H9 (cell line): Measurements from ENCODE around the gene CFAP100. TPM values are rescaled to one million over a fixed set of nuclear protein-coding genes. Genes with fewer than 3 reads are reported as not detected.

Experiments
- DNase-seq: peaks from one replicate; pipeline ENCODE4 v3.0.0-alpha.2; 2017
- H2AFZ ChIP-seq: one replicate; pipeline ENCODE4 v1.6.1; 2013; ENCODE audit warnings: mild to moderate bottlenecking, low read length, control low read depth, moderate library complexity
- H2AK5ac ChIP-seq: 2 replicates; pipeline ENCODE4 v1.6.1; 2013; ENCODE audit warnings: low read length, control low read depth, mixed read lengths; ENCODE audit not compliant: insufficient read length
- H2BK120ac ChIP-seq: one replicate; pipeline ENCODE4 v1.6.1; 2013; ENCODE audit warnings: low read depth, mild to moderate bottlenecking, low read length, control low read depth, inconsistent platforms; ENCODE audit not compliant: poor library complexity, severe bottlenecking
- H2BK12ac ChIP-seq: 2 replicates; pipeline ENCODE4 v1.6.1; 2013; ENCODE audit warnings: low read length, control low read depth, mixed read lengths, low read depth; ENCODE audit not compliant: insufficient read length
- H2BK15ac ChIP-seq: 2 replicates; pipeline ENCODE4 v1.6.1; 2013; ENCODE audit warnings: low read depth, low read length, control low read depth
- H2BK20ac ChIP-seq: one replicate; pipeline ENCODE4 v1.6.1; 2013; ENCODE audit warnings: low read depth, mild to moderate bottlenecking, low read length, control low read depth, inconsistent platforms; ENCODE audit not compliant: poor library complexity, severe bottlenecking
- H2BK5ac ChIP-seq: 2 replicates; pipeline ENCODE4 v1.6.1; 2013; ENCODE audit warnings: low read length, control low read depth, mixed read lengths; ENCODE audit not compliant: insufficient read length
- H3K14ac ChIP-seq: 2 replicates; pipeline ENCODE4 v1.6.1; 2013; ENCODE audit warnings: low read length, control low read depth; ENCODE audit not compliant: insufficient read depth
- H3K18ac ChIP-seq: 2 replicates; pipeline ENCODE4 v1.6.1; 2013; ENCODE audit warnings: low read depth, mild to moderate bottlenecking, mixed read lengths, low read length, control low read depth; ENCODE audit not compliant: insufficient read length
- H3K23ac ChIP-seq: 2 replicates; pipeline ENCODE4 v1.6.1; 2013; ENCODE audit warnings: low read length, control low read depth, mixed read lengths, low read depth; ENCODE audit not compliant: insufficient read length
- H3K23me2 ChIP-seq: 2 replicates; pipeline ENCODE4 v1.6.1; 2013; ENCODE audit warnings: low read depth, mild to moderate bottlenecking, mixed read lengths, low read length, control low read depth; ENCODE audit not compliant: insufficient read length, poor library complexity, severe bottlenecking
- H3K27ac ChIP-seq: 2 replicates; pipeline ENCODE4 v1.5.1; 2013; ENCODE audit warnings: low read length, control low read depth, mixed read lengths, low read depth; ENCODE audit not compliant: insufficient read length
- H3K27me3 ChIP-seq: 2 replicates; pipeline ENCODE4 v1.6.1; 2013; ENCODE audit warnings: low read length, control low read depth, inconsistent platforms; ENCODE audit not compliant: insufficient read depth
- H3K4ac ChIP-seq: 2 replicates; pipeline ENCODE4 v1.6.1; 2013; ENCODE audit warnings: low read depth, mild to moderate bottlenecking, control low read depth, inconsistent platforms, low read length, moderate library complexity
- H3K4me1 ChIP-seq: 2 replicates; pipeline ENCODE4 v1.6.1; 2013; ENCODE audit warnings: low read length, control low read depth, inconsistent platforms; ENCODE audit not compliant: insufficient read depth
- H3K4me2 ChIP-seq: 2 replicates; pipeline ENCODE4 v1.6.1; 2013; ENCODE audit warnings: low read length, control low read depth, mixed read lengths; ENCODE audit not compliant: insufficient read length, insufficient read depth
- H3K56ac ChIP-seq: 2 replicates; pipeline ENCODE4 v1.6.1; 2013; ENCODE audit warnings: low read depth, mild to moderate bottlenecking, mixed read lengths, low read length, control low read depth; ENCODE audit not compliant: insufficient read length
- H3K79me1 ChIP-seq: 2 replicates; pipeline ENCODE4 v1.6.1; 2013; ENCODE audit warnings: low read depth, mild to moderate bottlenecking, moderate library complexity, low read length, control low read depth, inconsistent platforms; ENCODE audit not compliant: insufficient read depth, poor library complexity, severe bottlenecking
- H3K79me2 ChIP-seq: 2 replicates; pipeline ENCODE4 v1.6.1; 2013; ENCODE audit warnings: low read length, control low read depth, inconsistent platforms; ENCODE audit not compliant: insufficient read depth
- H3K9ac ChIP-seq: 2 replicates; pipeline ENCODE4 v1.6.1; 2013; ENCODE audit warnings: low read length, control low read depth, mixed read lengths; ENCODE audit not compliant: insufficient read length; ENCODE audit errors: extremely low read depth
- H3K9me3 ChIP-seq: one replicate; pipeline ENCODE4 v1.6.1; 2013; ENCODE audit warnings: low read depth, low read length, inconsistent platforms; ENCODE audit not compliant: control insufficient read depth
- H3T11ph ChIP-seq: one replicate; pipeline ENCODE4 v1.6.1; 2013; ENCODE audit warnings: mild to moderate bottlenecking, low read length, control low read depth, inconsistent platforms
- H4K20me1 ChIP-seq: one replicate; pipeline ENCODE4 v1.6.1; 2013; ENCODE audit not compliant: control insufficient read depth, insufficient read length, insufficient read depth
- H4K5ac ChIP-seq: 2 replicates; pipeline ENCODE4 v1.6.1; 2013; ENCODE audit warnings: low read depth, mild to moderate bottlenecking, mixed read lengths, low read length, control low read depth; ENCODE audit not compliant: insufficient read length
- H4K8ac ChIP-seq: replicated peaks from 2 replicates; pipeline ENCODE4 v1.6.1; 2013; ENCODE audit warnings: low read length, control low read depth, mixed read lengths, low read depth; ENCODE audit not compliant: insufficient read length
- H4K91ac ChIP-seq: 2 replicates; pipeline ENCODE4 v1.6.1; 2013; ENCODE audit warnings: low read depth, mild to moderate bottlenecking, moderate library complexity, mixed read lengths, low read length, control low read depth; ENCODE audit not compliant: insufficient read length
- H3K27ac Mint-ChIP-seq, 3 experiments: 2 replicates in 2 of 3; 3 replicates in 1 of 3; pipeline ENCODE4 v1.8.0; 2020 to 2021; ENCODE audit warnings: mixed read lengths in 3 of 3, mild to moderate bottlenecking in 1 of 3, moderate library complexity in 1 of 3
- H3K27me3 Mint-ChIP-seq: 2 replicates; pipeline ENCODE4 v1.8.0; 2021; ENCODE audit warnings: low read depth, mild to moderate bottlenecking, moderate library complexity, mixed read lengths
- H3K36me3 Mint-ChIP-seq, 3 experiments: 2 replicates in 2 of 3; 3 replicates in 1 of 3; pipeline ENCODE4 v1.8.0; 2020 to 2021; ENCODE audit warnings: low read depth in 3 of 3, mixed read lengths in 3 of 3; ENCODE audit not compliant: insufficient read depth in 1 of 3
- H3K4me1 Mint-ChIP-seq, 2 experiments: 2 replicates each; pipeline ENCODE4 v1.8.0; 2020; ENCODE audit warnings: mixed read lengths in 2 of 2
- H3K4me3 Mint-ChIP-seq, 2 experiments: 2 replicates in 1 of 2; 3 replicates in 1 of 2; pipeline ENCODE4 v1.8.0; 2020 to 2021; ENCODE audit warnings: mild to moderate bottlenecking in 2 of 2, mixed read lengths in 2 of 2, moderate library complexity in 1 of 2
- H3K9me3 Mint-ChIP-seq, 2 experiments: 2 replicates in 1 of 2; 3 replicates in 1 of 2; pipeline ENCODE4 v1.8.0; 2020; ENCODE audit warnings: mild to moderate bottlenecking in 2 of 2, mixed read lengths in 2 of 2, moderate library complexity in 1 of 2
- WGBS: extraction: QIAGEN DNeasy Blood & Tissue Kit; methylation state at CpG from one replicate; pipeline ENCODE4 v1.1.7; 2013; ENCODE audit warnings: missing lambda C conversion rate, low lambda C conversion rate, mixed read lengths; ENCODE audit not compliant: insufficient read length; ENCODE audit errors: extremely low coverage; 5-methylcytosine and 5-hydroxymethylcytosine counted together
- total RNA-seq: library from RNA; stranded (reverse); gene quantifications from 2 replicates; pipeline ENCODE4 v1.2.1, GENCODE V29; 2021
- TF ChIP-seq, protein P1 (sequence below): fragments of 200-600 bp; sonication (generic); conservative IDR thresholded peaks from 3 replicates; pipeline ENCODE4 v1.8.0; 2021; ENCODE audit warnings: antibody characterized with exemption, mild to moderate bottlenecking

CFAP100 gene
- total RNA-seq, 1 experiment from 2014 or later = 0.44 TPM

DNA sequence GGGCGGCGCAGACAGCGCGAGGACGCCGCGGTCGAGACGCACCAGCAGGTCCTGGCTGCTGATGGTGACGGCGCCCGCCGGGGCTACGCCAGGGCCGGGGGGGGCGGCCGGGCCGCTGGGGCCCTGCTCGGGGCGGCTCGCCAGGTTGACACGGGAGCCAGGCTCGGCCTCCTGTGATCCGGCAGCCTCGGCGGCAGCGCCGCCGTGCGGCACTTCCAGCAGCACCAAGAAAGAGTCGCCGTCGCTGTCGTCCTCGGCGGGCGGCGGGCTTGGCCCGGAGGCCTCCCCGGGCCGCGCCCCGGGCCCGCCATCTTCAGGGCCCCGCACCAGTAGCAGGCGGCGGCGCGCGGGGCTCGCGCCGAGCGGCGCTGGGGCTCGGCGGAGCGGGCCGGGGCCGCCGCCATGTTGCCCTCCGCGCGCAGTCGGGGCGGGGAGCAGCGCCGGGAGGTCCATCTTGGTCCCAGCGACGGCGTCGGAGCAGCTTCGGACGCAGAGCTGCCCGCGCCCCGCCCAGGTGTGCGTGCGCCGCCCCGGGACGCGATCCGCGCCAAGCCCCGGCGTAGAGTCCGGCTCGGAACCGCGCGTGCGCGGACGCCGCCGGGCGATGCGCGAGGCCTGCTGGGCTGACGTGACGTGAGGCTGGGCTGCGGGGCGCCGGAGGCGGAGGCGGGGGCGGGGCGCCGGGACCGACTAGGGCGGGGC, 80.9 kb downstream of the CFAP100 start, which contains the start of gene ZXDC:
ZXDC (minus strand) TSS at position 479 of the 702 bp plus-strand sequence; CDS start at position 453, 26 bp downstream.
- H3K27me3 Mint-ChIP-seq = no peaks in the 10 kb centered on the region
- no peak within 1 kb of the TSS for H2AFZ ChIP-seq
- no peaks in the 10 kb centered on the region; a peak in 1 of 5 replicates for H3K9me3 Mint-ChIP-seq
- TF ChIP-seq, protein P1, sequence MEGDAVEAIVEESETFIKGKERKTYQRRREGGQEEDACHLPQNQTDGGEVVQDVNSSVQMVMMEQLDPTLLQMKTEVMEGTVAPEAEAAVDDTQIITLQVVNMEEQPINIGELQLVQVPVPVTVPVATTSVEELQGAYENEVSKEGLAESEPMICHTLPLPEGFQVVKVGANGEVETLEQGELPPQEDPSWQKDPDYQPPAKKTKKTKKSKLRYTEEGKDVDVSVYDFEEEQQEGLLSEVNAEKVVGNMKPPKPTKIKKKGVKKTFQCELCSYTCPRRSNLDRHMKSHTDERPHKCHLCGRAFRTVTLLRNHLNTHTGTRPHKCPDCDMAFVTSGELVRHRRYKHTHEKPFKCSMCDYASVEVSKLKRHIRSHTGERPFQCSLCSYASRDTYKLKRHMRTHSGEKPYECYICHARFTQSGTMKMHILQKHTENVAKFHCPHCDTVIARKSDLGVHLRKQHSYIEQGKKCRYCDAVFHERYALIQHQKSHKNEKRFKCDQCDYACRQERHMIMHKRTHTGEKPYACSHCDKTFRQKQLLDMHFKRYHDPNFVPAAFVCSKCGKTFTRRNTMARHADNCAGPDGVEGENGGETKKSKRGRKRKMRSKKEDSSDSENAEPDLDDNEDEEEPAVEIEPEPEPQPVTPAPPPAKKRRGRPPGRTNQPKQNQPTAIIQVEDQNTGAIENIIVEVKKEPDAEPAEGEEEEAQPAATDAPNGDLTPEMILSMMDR = peak; percentile 47; the same call in 2 of the 3 replicates
- H3K27me3 ChIP-seq = no peaks in the 10 kb centered on the region
- peak within 1 kb of the TSS; percentile 41 to 93 (median 87); a peak in 5 of 7 replicates for H3K27ac Mint-ChIP-seq
- H3T11ph ChIP-seq = no peak within 1 kb of the TSS
- DNase-seq = peak; percentile 93
- H3K23ac ChIP-seq = no peak within 1 kb of the TSS
- no peak within 1 kb of the TSS for H2BK5ac ChIP-seq
- no peaks in the 10 kb centered on the region for H4K20me1 ChIP-seq
- H3K23me2 ChIP-seq = peaks cover 13% of the 10 kb centered on the region
- no peak within 1 kb of the TSS for H4K91ac ChIP-seq
- no peaks in the 10 kb centered on the region for H3K9me3 ChIP-seq
- H3K9ac ChIP-seq = peak within 1 kb of the TSS; percentile 80
- no peak within 1 kb of the TSS for H3K56ac ChIP-seq
- no peak within 1 kb of the TSS for H4K8ac ChIP-seq
- H2BK20ac ChIP-seq = no peak within 1 kb of the TSS
- no peak within 1 kb of the TSS for H2AK5ac ChIP-seq
- no peak within 1 kb of the TSS for H2BK15ac ChIP-seq
- H3K4me3 Mint-ChIP-seq = peak within 1 kb of the TSS; percentile 88 to 91
- peaks cover 9 to 20% (median 19%) of the 10 kb centered on the region in 3 experiments for H3K36me3 Mint-ChIP-seq
- no peak within 1 kb of the TSS for H3K27ac ChIP-seq
- peak within 1 kb of the TSS; percentile 83 for H3K4me2 ChIP-seq
- peaks cover 9% of the 10 kb centered on the region; the same call in 1 of the 2 replicates for H3K79me2 ChIP-seq
- H3K18ac ChIP-seq = peak within 1 kb of the TSS; percentile 83
- H3K4me1 ChIP-seq = peaks cover 9% of the 10 kb centered on the region; the same call in 1 of the 2 replicates
- no peak within 1 kb of the TSS for H2BK120ac ChIP-seq
- peaks cover 31 to 36% of the 10 kb centered on the region in 2 experiments for H3K4me1 Mint-ChIP-seq
- no CpG with 5 or more reads among the region's 112 CpGs for WGBS
- H2BK12ac ChIP-seq = no peak within 1 kb of the TSS
- H4K5ac ChIP-seq = no peak within 1 kb of the TSS
- H3K4ac ChIP-seq = no peak within 1 kb of the TSS
- no peaks in the 10 kb centered on the region for H3K79me1 ChIP-seq
- peak within 1 kb of the TSS; percentile 77 for H3K14ac ChIP-seq
